Kidney tubule cell (primary cell): ENCODE results near the gene CYBRD1.

Experiments
- DNase-seq: peaks from one replicate; pipeline ENCODE4 v3.0.0-alpha.2; 2018; ENCODE audit warnings: low spot score

The CYBRD1 gene

DNA sequence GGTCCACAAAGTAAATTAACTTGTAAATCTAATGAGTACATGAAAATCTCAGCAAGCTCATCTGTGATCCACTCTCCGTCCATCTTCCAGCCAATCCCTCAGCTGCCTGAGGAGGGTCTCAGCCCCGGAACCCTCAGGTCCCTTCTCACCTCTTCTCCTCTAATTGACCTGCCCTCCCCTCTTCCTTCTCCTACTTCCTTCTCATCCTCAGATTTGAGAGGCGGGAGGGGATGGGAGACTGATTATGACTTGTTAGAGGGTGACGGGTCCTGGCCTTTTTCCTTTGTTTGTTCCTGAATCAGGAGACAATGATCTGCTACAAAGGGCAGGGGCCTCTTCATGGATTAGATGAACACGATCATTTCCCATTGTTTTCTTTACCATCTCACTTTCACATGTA, 80.1 kb downstream of the CYBRD1 start:
- DNase-seq = no peak
